AG04450 (cell line): ENCODE results near the gene COL9A1. TPM values are rescaled to one million over a fixed set of nuclear protein-coding genes. Genes with fewer than 3 reads are reported as not detected.

Source experiments
- CTCF ChIA-PET: fragments of 300-600, 350-600 bp; formaldehyde crosslinking; extraction: SDS; loops from one replicate; lab custom pipeline; 2022; ENCODE audit warnings: antibody characterized with exemption, inconsistent platforms; lab: Charles Lee
- POLR2A ChIA-PET: fragments of 350-600 bp; formaldehyde crosslinking; extraction: SDS; loops from one replicate; lab custom pipeline; 2021; ENCODE audit warnings: antibody characterized with exemption, inconsistent platforms; lab: Yijun Ruan, JAX
- DNase-seq: peaks from one replicate; pipeline ENCODE4 v3.0.0-alpha.2; 2011; ENCODE audit warnings: low read depth, low spot score
- H3K27ac ChIP-seq: one replicate; pipeline ENCODE4 v1.5.1; 2012; ENCODE audit warnings: low read depth, low read length, control low read depth
- H3K27me3 ChIP-seq: one replicate; pipeline ENCODE4 v1.6.0; 2012; ENCODE audit warnings: low read length; ENCODE audit not compliant: control insufficient read depth, insufficient read depth
- H3K4me3 ChIP-seq: 2 replicates; pipeline ENCODE4 v1.5.1; 2011; ENCODE audit warnings: mild to moderate bottlenecking, low read depth, low read length, control low read depth
- H3K9me3 ChIP-seq: 2 replicates; pipeline ENCODE4 v1.5.1; 2012; ENCODE audit warnings: low read length; ENCODE audit not compliant: control insufficient read depth, insufficient read depth
- CTCF ChIP-seq: IDR thresholded peaks from 2 replicates; pipeline ENCODE4 v1.5.1; 2011; ENCODE audit warnings: low read depth, low read length, control low read depth, inconsistent platforms
- polyA plus RNA-seq: library from polyadenylated mRNA; depleted of rRNA; stranded (reverse); fragments of >200 nt; gene quantifications from 2 replicates; pipeline ENCODE4 v1.2.3, GENCODE V29; 2011

The COL9A1 gene
- polyA plus RNA-seq, 1 experiment = not detected

GRCh38 chr6:70186461-70186860 lies 116.4 kb downstream of the COL9A1 start:
- Histone ChIP-seq H3K9me3 (no peaks in the 10 kb centered on the region), H3K27me3 (no peaks in the 10 kb centered on the region), H3K4me3 (no peak overlapping the region), H3K27ac (no peak overlapping the region)
- no peak for TF ChIP-seq CTCF
- no peak for DNase-seq
- POLR2A ChIA-PET = no interaction called here
- CTCF ChIA-PET = no interaction called here

GRCh38 chr6:70184723-70185122 lies 118.2 kb downstream of the COL9A1 start:
- Histone ChIP-seq H3K9me3 (no peaks in the 10 kb centered on the region), H3K27me3 (no peaks in the 10 kb centered on the region), H3K4me3 (no peak overlapping the region), H3K27ac (no peak overlapping the region)
- no peak for DNase-seq
- no peak for TF ChIP-seq CTCF
- ChIA-PET POLR2A (no interaction called here), CTCF (no interaction called here)

- CTCF ChIA-PET = no interaction called here
- no peak for DNase-seq
- Histone ChIP-seq H3K9me3 (no peaks in the 10 kb centered on the region), H3K27me3 (no peaks in the 10 kb centered on the region), H3K27ac (no peak overlapping the region), H3K4me3 (no peak overlapping the region)
- POLR2A ChIA-PET = no interaction called here
- TF ChIP-seq CTCF = no peak
Observed at GRCh38 chr6:70183538-70183937, 119.3 kb downstream of the COL9A1 start.

- DNase-seq = no peak
- Histone ChIP-seq H3K4me3 (no peak overlapping the region), H3K9me3 (no peaks in the 10 kb centered on the region), H3K27ac (no peak overlapping the region), H3K27me3 (no peaks in the 10 kb centered on the region)
- ChIA-PET POLR2A (no interaction called here), CTCF (no interaction called here)
- no peak for TF ChIP-seq CTCF
Observed at GRCh38 chr6:70180901-70181599, 121.8 kb downstream of the COL9A1 start.

GRCh38 chr6:70180183-70180900 lies 122.5 kb downstream of the COL9A1 start:
- no peak for TF ChIP-seq CTCF
- no peak overlapping the region for H3K4me3 ChIP-seq
- H3K9me3 ChIP-seq = no peaks in the 10 kb centered on the region
- no peak overlapping the region for H3K27ac ChIP-seq
- CTCF ChIA-PET = no interaction called here
- POLR2A ChIA-PET = no interaction called here
- H3K27me3 ChIP-seq = no peaks in the 10 kb centered on the region
- no peak for DNase-seq
